T1000 (cell line): ENCODE measurements around the gene ATG4C.
"Not testable (repeated sequence)": the region's sequence is repeated elsewhere in the genome, so short reads cannot be mapped to it uniquely, and the experiment has no call there.

Source experiments
- DNase-seq: peaks from one replicate; lab custom pipeline; 2025; ENCODE audit warnings: mixed read lengths; lab: John Stamatoyannopoulos, UW

The ATG4C gene

DNA sequence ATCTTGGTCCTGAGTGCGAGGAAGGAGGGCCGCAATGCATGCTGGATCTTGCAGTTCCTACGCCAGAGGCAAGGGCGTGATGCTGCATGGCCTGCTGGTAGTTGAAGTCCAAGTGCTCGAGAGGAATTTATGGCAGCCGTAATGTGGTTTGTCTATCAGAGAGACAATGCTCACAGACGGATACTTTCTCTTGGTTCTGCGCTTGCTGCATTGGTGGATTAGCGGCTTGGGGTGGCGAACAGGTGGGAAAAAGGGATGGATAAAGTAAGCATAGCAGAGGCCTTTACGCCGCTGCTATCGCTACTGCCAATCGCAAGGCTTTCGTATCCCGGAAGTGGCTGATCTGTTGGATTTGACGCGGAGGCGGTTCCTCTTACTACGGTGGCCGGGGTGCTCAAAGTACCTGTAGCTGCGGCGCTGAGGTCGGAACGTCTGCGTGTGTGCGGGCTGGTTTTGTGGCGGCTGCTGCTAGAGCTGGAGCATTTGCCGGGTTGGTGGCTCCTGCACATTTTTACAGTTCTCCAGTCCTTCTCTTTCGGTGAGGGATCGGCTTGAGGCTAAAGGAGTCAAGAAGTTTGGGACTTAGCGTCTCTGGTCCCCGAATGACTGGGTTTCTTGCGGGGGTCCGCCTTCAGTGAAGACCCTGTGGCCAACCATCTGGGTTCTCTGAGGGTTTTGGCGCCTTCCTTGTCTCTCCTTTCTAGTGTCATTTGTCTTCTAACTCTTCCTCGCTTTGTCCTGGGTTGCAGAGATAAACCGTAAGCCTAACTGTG, at the start of gene ATG4C:
TSS of gene ATG4C (plus strand) at position 397 of the 773 bp plus-strand sequence. CDS start 19,655 bp downstream, outside the sequence.
- DNase-seq = peak; percentile 92

DNA sequence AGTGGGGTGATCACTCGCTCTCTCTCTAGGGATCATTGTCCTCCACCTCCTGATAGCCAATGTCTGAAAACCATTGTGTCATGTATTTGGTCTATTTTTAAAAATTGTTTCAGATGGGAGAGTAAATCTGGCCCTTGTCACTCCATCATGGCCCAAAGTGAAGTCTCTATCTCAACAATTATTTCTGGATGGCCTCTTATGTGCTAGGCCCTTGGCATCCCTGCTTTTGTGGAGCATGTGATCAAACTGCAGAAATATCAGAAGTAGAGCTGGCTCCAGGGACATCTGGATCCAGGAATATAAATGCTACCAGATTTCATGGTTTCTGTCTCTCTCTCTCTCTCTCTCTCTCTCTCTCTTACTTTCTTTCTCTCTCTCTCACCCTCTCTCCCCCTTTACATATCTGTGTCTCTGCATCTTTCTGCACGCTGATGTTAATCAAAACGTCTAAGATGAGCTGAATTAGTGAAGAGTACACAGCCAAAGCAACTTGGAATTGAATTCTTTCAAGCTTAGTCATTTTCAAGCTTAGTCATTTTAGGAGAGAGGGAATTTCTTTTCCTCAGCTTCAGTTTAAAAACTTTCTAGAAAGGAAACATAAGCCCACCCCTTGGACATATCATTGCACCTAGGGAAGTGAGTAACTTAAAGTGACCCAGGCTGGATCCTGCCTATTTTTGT, 48.3 kb upstream of the ATG4C start:
- DNase-seq = no peak

DNA sequence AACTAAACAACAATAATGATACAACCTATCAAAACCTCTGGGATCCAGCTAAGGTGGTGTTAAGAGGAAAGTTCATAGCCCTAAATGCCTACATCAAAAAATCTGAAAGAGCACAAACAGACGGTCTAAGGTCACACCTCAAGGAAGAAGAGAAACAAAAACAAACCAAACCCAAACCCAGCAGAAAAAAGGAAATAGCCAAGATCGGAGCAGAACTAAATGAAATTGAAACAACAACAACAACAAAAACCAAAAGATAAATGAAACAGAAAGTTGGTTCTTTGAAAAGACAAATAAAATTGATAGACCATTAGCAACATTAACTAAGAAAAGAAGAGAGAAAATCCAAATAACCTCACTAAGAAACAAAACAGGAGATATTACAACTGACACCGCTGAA, 43.2 kb upstream of the ATG4C start:
- not testable (repeated sequence) for DNase-seq

DNA sequence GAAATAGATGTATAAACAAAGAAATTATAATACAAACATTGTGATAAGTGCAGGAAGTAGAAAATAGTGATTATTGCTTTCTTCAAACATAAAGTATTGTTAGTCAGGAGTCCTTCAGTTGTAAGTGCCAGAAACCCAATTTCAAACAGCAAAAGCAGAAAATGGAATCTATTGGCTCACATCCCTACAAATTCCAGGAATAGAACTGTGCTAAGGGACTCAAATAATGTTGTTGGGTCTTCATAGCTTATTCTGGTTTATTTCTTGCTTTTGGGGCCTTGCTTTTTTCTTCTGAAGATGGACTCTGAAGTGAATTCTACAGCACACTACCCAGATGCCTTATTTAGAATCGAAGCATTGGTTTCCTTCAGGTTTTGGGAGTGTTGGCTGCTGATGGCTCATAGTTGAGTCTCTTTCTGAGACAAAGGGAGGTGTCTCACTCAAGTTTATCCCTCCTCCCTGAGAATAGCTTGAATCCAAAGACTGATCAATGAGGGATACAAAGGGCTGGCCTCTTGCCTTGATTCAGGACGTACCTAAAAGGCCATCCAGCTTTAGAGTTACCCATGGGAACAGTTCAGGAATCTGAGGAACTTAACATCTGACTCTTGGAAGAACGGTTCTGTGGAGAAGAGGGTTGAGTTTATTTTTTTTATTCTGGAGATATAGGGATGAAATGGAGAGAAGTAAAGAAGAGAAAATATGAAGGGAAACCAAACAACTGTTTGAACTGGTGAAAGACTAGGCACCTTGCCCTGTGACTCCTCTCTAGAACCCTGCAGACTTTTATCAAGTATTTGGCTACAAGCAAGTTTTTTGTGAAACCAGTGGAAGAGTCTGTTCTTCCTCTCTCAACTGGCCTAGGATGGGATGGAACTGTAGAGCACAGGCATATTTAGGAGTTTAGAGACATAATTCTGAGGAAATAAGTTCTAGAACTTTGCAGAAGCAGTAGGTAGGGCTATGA, 39.0 kb upstream of the ATG4C start:
- DNase-seq = no peak

- no peak for DNase-seq
Observed at GRCh38 chr1:62746086-62746808, 37.7 kb upstream of the ATG4C start.

GRCh38 chr1:62746809-62747138, 37.2 kb upstream of the ATG4C start:
- no peak for DNase-seq

DNA sequence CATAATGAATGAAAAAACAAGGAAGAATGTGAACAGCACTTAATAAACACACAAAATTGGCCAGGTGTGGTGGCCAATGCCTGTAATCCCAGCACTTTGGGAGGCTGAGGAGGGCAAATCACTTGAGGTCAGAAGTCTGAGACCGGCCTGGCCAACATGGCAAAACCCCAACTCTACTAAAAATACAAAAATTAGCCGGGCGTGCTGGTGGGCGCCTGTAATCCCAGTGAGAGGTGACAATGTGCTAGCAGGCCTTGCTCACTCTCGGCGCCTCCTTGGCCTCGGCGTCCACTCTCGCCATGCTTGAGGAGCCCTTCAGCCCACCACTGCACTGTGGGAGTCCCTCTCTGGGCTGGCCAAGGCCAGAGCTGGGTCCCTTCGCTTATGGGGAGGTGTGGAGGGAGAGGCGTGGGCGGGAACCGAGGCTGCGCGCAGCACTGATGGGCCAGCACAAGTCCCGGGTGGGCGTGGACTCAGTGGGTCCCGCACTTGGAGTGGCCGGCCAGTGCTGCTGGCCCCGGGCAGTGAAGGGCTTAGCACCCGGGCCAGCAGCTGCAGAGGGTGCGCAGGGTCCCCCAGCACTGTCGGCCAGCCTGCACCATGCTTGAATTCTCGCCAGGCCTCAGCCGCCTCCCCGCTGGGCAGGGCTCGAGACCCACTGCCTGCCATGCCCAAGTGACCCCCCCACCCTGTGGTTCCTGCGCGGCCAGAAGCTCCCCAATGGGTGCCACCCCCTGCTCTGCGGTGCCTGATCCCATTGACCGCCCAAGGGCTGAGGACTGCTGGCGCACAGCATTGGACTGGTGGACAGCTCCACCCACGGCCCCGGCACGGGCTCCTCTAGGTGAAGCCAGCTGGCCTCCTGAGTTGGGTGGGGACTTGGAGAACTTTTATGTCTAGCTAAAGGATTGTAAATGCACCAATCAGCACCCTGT, 30.6 kb upstream of the ATG4C start:
- DNase-seq = no peak

DNA sequence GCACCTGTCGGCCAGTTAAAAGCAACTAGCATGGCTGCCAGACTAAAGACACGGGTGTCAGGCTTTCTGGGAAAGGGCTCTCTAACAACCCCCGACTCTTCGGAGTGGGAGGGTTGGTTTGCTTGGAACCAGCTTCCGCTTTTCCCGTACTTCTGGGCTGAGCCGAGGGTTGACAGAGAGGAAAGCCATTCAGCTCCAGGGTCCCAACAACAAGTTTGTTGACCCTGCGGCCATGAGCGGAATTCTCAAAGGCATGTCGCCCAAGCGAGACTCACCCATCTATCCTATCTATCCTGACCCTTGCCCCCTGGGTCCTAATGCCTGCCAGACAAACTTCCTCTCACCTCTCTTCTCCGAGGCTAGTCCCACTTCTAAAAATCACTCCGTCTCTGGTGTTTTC, 29.0 kb upstream of the ATG4C start:
- DNase-seq = not testable (repeated sequence)

DNA sequence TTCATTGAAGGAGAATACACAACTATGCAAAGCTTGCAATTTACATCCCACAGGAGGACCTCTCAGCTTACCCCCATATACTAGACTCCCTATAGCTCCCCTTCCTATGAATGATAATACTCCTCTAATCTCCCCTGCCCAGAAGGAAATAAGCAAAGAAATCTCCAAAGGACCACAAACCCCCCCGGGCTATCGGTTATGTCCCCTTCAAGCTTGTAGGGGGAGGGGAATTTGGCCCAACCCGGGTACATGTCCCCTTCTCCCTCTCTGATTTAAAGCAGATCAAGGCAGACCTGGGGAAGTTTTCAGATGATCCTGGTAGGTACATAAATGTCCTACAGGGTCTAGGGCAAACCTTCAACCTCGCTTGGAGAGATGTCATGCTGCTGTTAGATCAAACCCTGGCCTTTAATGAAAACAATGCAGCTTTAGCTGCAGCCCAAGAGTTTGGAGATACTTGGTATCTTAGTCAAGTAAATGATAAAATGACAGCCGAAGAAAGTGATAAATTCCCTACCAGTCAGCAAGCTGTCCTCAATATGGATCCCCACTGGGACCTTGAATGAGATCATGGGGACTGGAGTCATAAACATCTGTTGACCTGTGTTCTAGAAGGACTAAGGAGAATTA, 27.6 kb upstream of the ATG4C start:
- not testable (repeated sequence) for DNase-seq

DNA sequence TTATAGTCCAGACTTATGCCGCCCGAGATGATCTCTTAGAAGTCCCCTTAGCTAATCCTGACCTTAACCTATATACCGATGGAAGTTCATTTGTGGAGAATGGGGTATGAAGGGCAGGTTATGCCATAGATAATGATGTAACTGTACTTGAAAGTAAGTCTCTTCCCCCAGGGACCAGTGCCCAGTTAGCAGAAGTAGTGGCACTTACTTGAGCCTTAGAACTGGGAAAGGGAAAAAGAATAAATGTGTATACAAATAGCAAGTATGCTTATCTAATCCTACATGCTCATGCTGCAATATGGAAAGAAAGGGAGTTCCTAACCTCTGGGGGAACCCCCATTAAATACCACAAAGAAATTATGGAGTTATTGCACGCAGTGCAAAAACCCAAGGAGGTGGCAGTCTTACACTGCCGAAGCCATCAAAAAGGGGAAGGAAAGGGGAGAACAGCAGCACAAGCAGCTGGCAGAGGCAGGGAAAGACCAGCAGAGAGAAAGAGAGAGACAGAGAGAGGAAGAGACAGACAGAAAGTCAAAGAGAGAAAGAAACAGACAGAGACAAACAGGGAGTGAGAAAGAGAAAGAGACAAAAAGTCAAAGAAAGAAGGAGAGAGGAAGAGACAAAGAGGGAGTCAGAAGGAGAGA, 24.6 kb upstream of the ATG4C start:
- DNase-seq = not testable (repeated sequence)

GRCh38 chr1:62760021-62760782, 23.7 kb upstream of the ATG4C start:
- not testable (repeated sequence) for DNase-seq

DNA sequence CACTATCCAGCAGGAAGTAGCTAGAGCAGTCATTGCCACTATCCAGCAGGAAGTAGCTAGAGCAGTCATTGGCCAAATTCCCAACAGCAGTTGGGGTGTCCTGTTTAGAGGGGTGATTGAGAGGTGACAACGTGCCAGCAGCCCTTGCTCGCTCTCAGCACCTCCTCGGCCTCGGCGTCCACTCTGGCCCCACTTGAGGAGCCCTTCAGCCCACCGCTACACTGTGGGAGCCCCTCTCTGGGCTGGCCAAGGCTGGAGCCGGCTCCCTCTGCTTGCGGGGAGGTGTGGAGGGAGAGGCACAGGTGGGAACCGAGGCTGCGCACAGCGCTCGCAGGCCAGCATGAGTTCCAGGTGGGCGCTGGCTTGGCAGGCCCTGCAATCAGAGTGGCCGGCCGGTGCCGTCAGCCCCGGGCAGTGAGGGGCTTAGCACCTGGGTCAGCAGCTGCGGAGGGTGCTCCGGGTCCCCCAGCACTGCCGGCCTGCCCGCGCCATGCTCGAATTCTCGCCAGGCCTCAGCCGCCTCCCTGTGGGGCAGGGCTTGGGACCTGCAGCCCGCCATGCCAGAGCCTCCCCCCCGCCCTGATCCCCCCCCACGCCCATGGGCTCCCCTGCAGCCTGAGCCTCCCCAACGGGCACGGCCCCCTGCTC, 22.6 kb upstream of the ATG4C start:
- not testable (repeated sequence) for DNase-seq

- DNase-seq = not testable (repeated sequence)
Observed at GRCh38 chr1:62762027-62762426, 21.9 kb upstream of the ATG4C start.

- no peak for DNase-seq
Observed at GRCh38 chr1:62765981-62766380, 18.0 kb upstream of the ATG4C start.

DNA sequence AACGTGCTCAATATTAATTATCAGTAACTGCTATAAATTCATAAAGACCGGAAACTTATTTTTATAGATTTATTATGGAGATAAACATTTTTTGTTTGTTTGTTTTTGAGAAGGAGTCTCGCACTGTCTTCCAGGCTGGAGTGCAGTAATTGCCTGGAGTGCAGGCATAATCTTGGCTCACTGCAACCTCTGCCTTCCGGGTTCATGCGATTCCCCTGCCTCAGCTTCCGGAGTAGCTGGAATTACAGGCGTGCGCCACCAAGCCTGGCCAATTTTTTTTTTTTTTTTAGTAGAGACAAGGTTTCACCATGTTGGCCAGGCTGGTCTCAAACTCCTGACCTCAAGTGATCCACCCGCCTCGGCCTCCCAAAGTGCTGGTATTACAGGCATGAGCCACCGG, 15.4 kb upstream of the ATG4C start:
- DNase-seq = not testable (repeated sequence)

- DNase-seq = no peak
Observed at GRCh38 chr1:62772607-62773295, 11.2 kb upstream of the ATG4C start.

GRCh38 chr1:62774006-62774405, 9.9 kb upstream of the ATG4C start:
- no peak for DNase-seq
